ENCODE data around the gene CD109. TPM values are rescaled to one million over a fixed set of nuclear protein-coding genes. Genes with fewer than 3 reads are reported as not detected.
"Not testable (repeated sequence)": the region's sequence is repeated elsewhere in the genome, so short reads cannot be mapped to it uniquely, and the experiment has no call there.

The CD109 gene
- polyA plus RNA-seq, 6 donors from 2014 or later, result 0.07 TPM; not detected in 5

DNA sequence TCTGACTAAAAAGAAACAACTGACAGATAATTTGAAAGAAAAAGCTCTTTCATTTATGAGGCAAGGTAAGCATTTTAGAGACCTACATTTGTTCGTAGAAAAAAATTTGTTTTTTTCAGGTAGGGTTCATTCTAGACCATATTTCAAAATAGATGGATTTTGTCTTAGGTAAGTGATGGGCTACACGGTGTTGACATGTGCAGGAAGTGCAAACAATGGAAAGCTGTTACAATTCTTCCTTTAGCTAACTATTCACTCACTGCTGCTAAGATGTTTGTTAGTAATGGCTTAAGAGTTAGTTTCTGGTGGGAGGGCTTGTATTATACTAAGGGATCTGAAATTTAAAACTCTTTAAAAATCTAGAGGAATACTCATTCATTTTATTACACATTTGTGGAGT is 96.7 kb downstream of the CD109 start:
- DNase-seq (no peak), ATAC-seq (ENCODE audit: low read depth in 2 of 2) (no peak)
- Mint-ChIP-seq H3K9me3 (no peaks in the 10 kb centered on the region), H3K27ac (peak overlapping the region in 1 of 6 donors; percentile 2), H3K4me3 (no peak overlapping the region), H3K36me3 (no peaks in the 10 kb centered on the region), H3K27me3 (peaks cover 0 to 6% (median 0%) of the 10 kb centered on the region in 3 donors), H3K4me1 (no peaks in the 10 kb centered on the region)

DNA sequence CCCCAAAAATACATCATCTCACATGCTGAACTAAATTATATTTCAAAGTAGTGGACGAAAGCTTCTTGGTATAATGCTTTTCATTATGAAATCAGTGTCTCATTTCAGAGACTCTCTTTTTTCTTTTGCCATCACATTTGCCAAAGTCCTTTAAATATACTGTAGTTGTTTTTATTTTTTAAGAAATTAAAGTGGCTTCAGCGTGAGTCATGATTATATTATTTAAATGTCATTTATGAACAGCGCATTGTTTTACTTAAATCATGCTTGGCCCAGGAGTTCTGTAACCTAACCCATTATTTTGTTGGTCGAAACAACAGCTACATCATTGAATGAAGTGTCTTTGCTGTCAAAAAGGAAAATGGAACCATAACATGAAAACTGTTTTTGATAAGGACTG is 100.9 kb downstream of the CD109 start:
- ATAC-seq (ENCODE audit: low read depth in 2 of 2) (no peak), DNase-seq (no peak)
- no peaks in the 10 kb centered on the region for H3K36me3 Mint-ChIP-seq
- no peaks in the 10 kb centered on the region for H3K4me1 Mint-ChIP-seq
- no peak overlapping the region for H3K27ac Mint-ChIP-seq
- H3K27me3 Mint-ChIP-seq, result peaks cover 0 to 6% (median 0%) of the 10 kb centered on the region in 3 donors
- no peaks in the 10 kb centered on the region for H3K9me3 Mint-ChIP-seq
- H3K4me3 Mint-ChIP-seq, result no peak overlapping the region

DNA sequence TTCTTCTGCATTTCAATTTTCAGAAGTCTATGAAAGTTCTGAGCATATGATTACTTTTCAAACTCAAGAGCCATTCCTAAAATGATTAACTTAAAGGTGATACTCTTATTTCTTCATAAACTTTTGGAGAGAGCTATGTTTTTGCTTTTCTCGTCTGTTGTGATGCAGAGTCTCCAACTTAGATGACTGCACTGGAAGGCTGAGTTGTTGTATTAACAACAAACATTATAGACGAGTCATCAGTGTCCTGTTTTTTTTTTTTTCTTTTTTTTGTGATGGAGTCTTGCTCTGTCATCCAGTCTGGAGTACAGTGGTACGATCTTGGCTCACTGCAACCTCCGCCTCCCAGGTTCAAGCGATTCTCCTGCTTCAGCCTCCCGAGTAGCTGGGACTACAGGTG is 101.9 kb downstream of the CD109 start:
- no peak for ATAC-seq (ENCODE audit: low read depth in 2 of 2)
- Mint-ChIP-seq H3K4me1 (no peaks in the 10 kb centered on the region), H3K27ac (no peak overlapping the region), H3K4me3 (no peak overlapping the region), H3K9me3 (no peaks in the 10 kb centered on the region), H3K27me3 (peaks cover 0 to 6% (median 0%) of the 10 kb centered on the region in 3 donors), H3K36me3 (no peaks in the 10 kb centered on the region)
- DNase-seq, result no peak

DNA sequence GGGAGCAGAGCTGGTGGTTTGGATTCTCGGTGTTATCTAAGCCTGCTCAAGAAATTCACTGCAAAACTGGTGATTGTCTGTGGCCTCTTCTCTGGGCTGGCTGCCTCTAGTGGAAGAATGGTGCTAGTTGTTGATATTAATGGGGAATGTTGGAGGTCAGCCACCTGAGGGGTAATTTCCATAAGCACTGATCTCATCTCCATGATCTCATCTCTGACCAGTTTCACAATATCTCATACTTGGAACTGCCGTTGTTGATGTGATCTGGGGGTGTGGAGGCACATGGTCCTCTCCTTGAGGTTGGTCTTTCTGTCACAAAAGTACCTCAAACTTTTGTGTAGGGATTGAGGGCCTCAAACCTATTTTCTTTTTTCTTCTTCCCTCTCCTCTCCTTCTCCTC is 102.6 kb downstream of the CD109 start:
- no peak for ATAC-seq (ENCODE audit: low read depth in 2 of 2)
- H3K27me3 Mint-ChIP-seq, result peaks cover 0 to 6% (median 0%) of the 10 kb centered on the region in 3 donors

DNA sequence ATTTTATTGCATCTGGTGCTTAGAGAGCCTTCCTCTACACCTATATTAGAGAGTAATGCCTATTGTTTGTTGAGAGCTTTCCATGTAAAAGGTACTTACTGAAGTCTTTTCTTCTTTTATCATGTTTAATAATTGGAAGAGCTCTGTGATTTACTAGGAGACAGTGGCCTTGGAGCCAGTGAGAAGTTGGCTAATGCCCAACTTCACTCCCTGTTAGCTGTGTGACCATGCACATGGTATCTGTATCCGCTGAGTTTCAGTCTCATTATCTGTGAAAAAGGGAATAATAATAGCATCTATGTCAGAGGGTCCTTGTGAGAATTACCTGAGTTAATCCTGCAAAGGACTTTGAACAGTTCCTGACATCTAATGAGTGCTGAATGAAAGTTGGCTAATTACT is 105.0 kb downstream of the CD109 start:
- H3K4me3 Mint-ChIP-seq, result no peak overlapping the region
- peaks cover 0 to 2% (median 0%) of the 10 kb centered on the region in 7 donors for H3K9me3 Mint-ChIP-seq
- no peaks in the 10 kb centered on the region for H3K36me3 Mint-ChIP-seq
- ATAC-seq (ENCODE audit: low read depth in 2 of 2), result no peak
- peaks cover 0 to 4% (median 0%) of the 10 kb centered on the region in 3 donors for H3K27me3 Mint-ChIP-seq
- DNase-seq, result no peak
- H3K4me1 Mint-ChIP-seq, result no peaks in the 10 kb centered on the region
- H3K27ac Mint-ChIP-seq, result no peak overlapping the region

More for the DNA sequence above, 102.6 kb downstream of the CD109 start:
- Mint-ChIP-seq H3K27ac (peak overlapping the region in 1 of 6 donors; percentile 13), H3K9me3 (no peaks in the 10 kb centered on the region), H3K4me3 (no peak overlapping the region), H3K4me1 (no peaks in the 10 kb centered on the region), H3K36me3 (no peaks in the 10 kb centered on the region)
- DNase-seq, result no peak

DNA sequence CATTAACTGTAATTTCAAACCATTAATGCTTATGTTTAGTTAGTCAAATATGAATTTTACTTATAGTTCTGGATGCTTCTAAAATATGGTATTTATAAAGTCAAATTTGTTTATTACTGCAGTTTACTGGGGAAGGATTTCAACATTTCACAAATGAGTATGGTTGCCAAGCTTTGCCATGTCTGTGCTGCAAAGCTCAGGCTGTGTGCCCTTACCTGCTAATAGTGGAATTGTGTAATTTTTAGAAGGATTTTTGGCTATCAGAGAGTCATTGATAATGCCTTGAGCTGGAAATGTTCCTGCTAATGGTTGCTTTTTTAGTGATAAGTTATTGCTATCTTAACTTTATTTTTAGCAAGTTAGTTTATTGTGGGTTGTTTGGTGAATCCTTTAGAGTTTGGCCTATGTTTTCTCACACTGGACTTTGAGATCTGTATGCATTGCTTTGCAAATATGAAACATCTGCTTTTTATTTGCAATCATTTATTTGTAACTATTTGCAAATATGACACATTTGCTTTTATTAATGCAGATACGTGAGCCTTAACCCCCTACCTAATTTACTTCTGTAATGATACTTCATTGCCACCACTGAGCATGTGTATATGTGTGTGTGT is 105.8 kb downstream of the CD109 start:
- no peaks in the 10 kb centered on the region for H3K27me3 Mint-ChIP-seq
- ATAC-seq (ENCODE audit: low read depth in 2 of 2) (no peak), DNase-seq (no peak)
- H3K9me3 Mint-ChIP-seq, result peaks cover 0 to 2% (median 0%) of the 10 kb centered on the region in 7 donors
- no peaks in the 10 kb centered on the region for H3K4me1 Mint-ChIP-seq
- no peak overlapping the region for H3K27ac Mint-ChIP-seq
- H3K4me3 Mint-ChIP-seq, result no peak overlapping the region
- H3K36me3 Mint-ChIP-seq, result no peaks in the 10 kb centered on the region

DNA sequence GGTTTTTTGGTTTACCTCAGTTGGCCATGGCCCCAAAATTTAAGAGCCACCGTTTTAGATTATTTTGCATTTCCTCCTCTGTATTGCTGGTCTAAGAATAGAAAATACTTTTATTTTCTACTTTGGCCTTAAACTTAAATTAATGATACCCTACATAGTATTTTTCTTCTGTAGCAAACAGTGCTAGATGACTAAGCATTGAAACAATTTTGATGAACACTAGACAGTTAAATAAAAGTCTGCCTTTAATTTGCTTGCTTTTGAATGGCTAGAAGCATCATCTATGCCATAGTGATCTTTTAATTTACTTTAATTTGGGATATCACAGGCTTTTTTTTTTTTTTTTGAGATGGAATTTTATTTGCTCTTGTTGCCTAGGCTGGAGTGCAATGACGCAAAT is 106.4 kb downstream of the CD109 start:
- Mint-ChIP-seq H3K4me3 (no peak overlapping the region), H3K27ac (no peak overlapping the region), H3K27me3 (no peaks in the 10 kb centered on the region), H3K36me3 (no peaks in the 10 kb centered on the region), H3K4me1 (no peaks in the 10 kb centered on the region), H3K9me3 (peaks cover 0 to 2% (median 0%) of the 10 kb centered on the region in 7 donors)
- no peak for DNase-seq
- ATAC-seq (ENCODE audit: low read depth in 2 of 2), result no peak

DNA sequence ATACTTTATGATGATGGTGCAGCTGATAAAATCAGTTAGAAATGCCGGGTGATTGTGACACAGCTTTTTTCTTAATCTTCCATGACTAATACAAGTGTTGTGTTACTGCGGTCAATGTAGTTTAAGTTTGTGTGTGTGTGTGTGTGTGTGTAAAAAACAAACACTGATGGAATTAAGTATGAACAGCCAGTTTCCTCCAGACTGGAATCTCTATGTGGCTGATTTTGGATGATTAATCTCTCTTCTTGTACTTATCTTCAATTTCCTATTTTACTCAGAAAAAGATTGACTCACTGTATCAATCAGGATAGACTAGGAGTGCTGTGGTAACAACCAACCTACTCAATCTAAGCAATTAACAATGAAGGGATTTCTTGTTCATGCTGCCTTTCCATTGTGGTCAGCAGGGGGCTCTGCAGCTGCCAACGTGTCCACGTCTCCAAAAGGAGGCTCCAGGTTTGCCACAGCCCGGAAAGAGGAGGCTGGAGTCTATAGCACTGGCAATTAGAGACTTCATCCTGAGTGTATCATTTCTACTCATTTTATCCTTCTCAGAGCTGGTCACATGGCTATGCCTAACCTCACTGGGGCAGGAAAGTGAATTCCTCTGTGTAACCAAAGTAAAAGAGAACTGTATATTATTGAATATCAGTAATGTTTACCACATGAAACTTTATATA is 107.7 kb downstream of the CD109 start:
- H3K27me3 Mint-ChIP-seq, result no peaks in the 10 kb centered on the region
- peaks cover 0 to 2% (median 0%) of the 10 kb centered on the region in 7 donors for H3K9me3 Mint-ChIP-seq
- no peaks in the 10 kb centered on the region for H3K36me3 Mint-ChIP-seq
- H3K27ac Mint-ChIP-seq, result no peak overlapping the region
- no peaks in the 10 kb centered on the region for H3K4me1 Mint-ChIP-seq
- DNase-seq (no peak), ATAC-seq (ENCODE audit: low read depth in 2 of 2) (no peak)
- no peak overlapping the region for H3K4me3 Mint-ChIP-seq

DNA sequence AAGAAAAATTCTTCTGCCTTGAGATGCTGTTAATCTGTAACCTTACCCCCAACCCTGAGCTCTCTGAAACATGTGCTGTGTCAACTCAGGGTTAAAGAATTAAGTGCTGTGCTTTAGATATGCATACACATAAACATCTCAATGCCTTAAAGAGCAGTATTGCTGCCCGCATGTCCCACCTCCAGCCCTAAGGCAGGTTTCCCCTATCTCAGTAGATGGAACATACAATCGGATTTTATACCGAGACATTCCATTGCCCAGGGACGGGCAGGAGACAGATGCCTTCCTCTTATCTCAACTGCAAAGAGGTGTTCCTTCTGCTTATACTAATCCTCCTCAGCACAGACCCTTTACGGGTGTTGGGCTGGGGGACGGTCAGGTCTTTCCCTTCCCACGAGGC is 109.2 kb downstream of the CD109 start:
- H3K9me3 Mint-ChIP-seq; H3K27ac Mint-ChIP-seq; H3K4me1 Mint-ChIP-seq; H3K4me3 Mint-ChIP-seq; H3K27me3 Mint-ChIP-seq; DNase-seq; H3K36me3 Mint-ChIP-seq; ATAC-seq (ENCODE audit: low read depth in 2 of 2): not testable (repeated sequence)

DNA sequence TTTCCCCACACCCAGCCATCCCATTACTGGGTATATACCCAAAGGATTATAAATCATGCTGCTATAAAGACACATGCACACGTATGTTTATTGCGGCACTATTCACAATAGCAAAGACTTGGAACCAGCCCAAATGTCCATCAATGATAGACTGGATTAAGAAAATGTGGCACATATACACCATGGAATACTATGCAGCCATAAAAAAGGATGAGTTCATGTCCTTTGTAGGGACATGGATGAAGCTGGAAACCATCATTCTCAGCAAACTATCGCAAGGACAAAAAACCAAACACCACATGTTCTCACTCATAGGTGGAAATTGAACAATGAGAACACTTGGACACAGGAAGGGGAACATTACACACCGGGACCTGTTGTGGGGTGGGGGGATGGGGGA is 110.0 kb downstream of the CD109 start:
- H3K36me3 Mint-ChIP-seq; DNase-seq; H3K27ac Mint-ChIP-seq; H3K9me3 Mint-ChIP-seq; ATAC-seq (ENCODE audit: low read depth in 2 of 2); H3K4me1 Mint-ChIP-seq; H3K27me3 Mint-ChIP-seq; H3K4me3 Mint-ChIP-seq: not testable (repeated sequence)

DNA sequence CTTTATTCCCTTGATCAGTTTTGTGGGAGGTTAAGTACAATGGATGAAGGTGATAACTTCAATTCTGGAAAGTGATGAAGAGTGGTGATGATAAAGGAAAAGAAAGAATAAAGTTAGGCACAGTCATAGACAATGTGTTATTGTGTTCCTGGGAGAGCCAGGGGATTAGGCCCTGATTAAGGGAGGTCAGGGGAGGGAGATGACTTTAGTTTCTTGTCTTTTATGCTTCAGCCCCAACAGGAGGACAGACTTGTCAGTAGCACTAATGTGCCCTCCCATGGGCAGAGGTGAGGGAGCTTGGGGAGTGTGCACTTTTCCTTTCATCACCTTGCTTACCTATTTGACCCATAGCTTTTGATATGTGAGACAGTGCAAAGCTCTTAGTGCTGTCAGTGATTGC is 115.7 kb downstream of the CD109 start:
- no peak overlapping the region for H3K27ac Mint-ChIP-seq
- no peaks in the 10 kb centered on the region for H3K27me3 Mint-ChIP-seq
- DNase-seq (no peak), ATAC-seq (ENCODE audit: low read depth in 2 of 2) (no peak)
- H3K4me1 Mint-ChIP-seq, result no peaks in the 10 kb centered on the region
- no peak overlapping the region for H3K4me3 Mint-ChIP-seq
- H3K9me3 Mint-ChIP-seq, result no peaks in the 10 kb centered on the region
- no peaks in the 10 kb centered on the region for H3K36me3 Mint-ChIP-seq

DNA sequence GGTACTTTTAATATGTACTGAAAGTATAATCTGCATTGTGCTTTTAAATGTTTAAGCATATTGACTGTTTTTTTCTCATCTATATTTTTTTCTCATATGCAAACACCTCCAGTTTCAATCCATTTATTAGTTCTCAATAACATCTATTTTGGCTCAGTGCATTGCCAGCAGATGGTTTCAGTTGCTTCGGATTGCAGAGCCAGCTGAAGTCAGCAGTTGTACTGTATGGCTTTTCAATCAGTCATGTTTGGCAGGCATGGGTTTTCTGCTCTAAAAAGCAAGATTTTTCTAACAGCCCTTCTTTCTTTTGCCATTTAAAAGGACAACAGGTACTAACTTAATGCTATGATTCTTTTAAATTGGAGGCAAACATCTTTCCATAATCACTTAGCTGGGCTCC is 121.2 kb downstream of the CD109 start:
- H3K4me1 Mint-ChIP-seq, result no peaks in the 10 kb centered on the region
- H3K9me3 Mint-ChIP-seq, result peaks cover 0 to 15% (median 4%) of the 10 kb centered on the region in 7 donors
- H3K36me3 Mint-ChIP-seq, result no peaks in the 10 kb centered on the region
- H3K4me3 Mint-ChIP-seq, result no peak overlapping the region
- no peak overlapping the region for H3K27ac Mint-ChIP-seq
- H3K27me3 Mint-ChIP-seq, result no peaks in the 10 kb centered on the region
- no peak for ATAC-seq (ENCODE audit: low read depth in 2 of 2)
- DNase-seq, result no peak

DNA sequence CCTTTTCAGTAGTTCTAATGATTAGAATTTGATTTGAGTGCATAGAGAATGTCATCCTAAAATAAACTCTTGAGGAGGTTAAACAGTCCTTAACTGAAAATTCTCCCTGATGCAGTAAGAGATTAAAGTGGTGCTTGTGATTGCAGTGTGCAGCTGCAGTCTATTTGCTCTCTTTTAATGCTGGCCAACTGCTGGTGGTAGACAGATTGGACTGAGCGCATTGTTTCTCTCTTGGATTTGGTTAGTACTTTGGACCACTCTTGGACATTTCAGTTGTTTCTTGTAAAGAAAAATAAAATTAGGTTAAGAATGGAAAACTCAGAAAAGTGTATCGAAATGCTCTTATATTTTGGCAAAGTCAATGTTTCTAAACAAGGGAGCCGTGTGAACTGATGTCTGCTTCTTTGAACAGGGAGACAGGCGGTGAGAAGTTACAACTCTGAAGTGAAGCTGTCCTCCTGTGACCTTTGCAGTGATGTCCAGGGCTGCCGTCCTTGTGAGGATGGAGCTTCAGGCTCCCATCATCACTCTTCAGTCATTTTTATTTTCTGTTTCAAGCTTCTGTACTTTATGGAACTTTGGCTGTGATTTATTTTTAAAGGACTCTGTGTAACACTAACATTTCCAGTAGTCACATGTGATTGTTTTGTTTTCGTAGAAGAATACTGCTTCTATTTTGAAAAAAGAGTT is 127.2 kb downstream of the CD109 start:
- H3K4me1 Mint-ChIP-seq, result peaks cover 0 to 1% (median 0%) of the 10 kb centered on the region in 3 donors
- H3K36me3 Mint-ChIP-seq, result no peaks in the 10 kb centered on the region
- no peaks in the 10 kb centered on the region for H3K27me3 Mint-ChIP-seq
- peak overlapping the region in 2 of 6 donors; percentile 45 to 49 for H3K27ac Mint-ChIP-seq
- H3K9me3 Mint-ChIP-seq, result peaks cover 0 to 15% (median 4%) of the 10 kb centered on the region in 7 donors
- ATAC-seq (ENCODE audit: low read depth in 2 of 2) (no peak), DNase-seq (no peak)
- H3K4me3 Mint-ChIP-seq, result no peak overlapping the region

DNA sequence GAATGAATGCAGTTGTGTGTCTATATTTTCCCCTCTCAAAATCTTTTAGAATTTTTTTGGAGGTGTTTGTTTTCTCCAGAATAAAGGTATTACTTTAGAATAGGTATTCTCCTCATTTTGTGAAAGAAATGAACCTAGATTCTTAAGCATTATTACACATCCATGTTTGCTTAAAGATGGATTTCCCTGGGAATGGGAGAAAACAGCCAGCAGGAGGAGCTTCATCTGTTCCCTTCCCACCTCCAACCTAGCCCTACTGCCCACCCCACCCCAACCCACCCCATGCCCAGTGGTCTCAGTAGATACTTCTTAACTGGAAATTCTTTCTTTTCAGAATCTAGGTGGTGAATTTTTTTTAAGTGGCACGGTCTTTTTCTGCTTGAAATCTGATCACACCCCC is 127.8 kb downstream of the CD109 start:
- no peak for DNase-seq
- peak overlapping the region in 1 of 6 donors; percentile 45 for H3K27ac Mint-ChIP-seq
- H3K9me3 Mint-ChIP-seq, result peaks cover 0 to 15% (median 4%) of the 10 kb centered on the region in 7 donors
- H3K4me3 Mint-ChIP-seq, result no peak overlapping the region
- no peaks in the 10 kb centered on the region for H3K27me3 Mint-ChIP-seq
- peaks cover 0 to 1% (median 0%) of the 10 kb centered on the region in 3 donors for H3K4me1 Mint-ChIP-seq
- no peaks in the 10 kb centered on the region for H3K36me3 Mint-ChIP-seq
- ATAC-seq (ENCODE audit: low read depth in 2 of 2), result no peak
